GM23248 (cell line): Measurements from ENCODE around the gene MOXD1. TPM values are rescaled to one million over a fixed set of nuclear protein-coding genes. Genes with fewer than 3 reads are reported as not detected.

ENCODE experiments used
- DNase-seq: peaks from one replicate; pipeline ENCODE4 v3.0.0-alpha.2; 2015
- H2AFZ ChIP-seq: fragments of 200-600 bp; sonication (generic); 2 replicates; pipeline ENCODE4 v1.6.1; 2016; ENCODE audit warnings: antibody characterized with exemption
- H3F3A ChIP-seq: fragments of 200-600 bp; sonication (generic); 2 replicates; pipeline ENCODE4 v1.6.1; 2016; ENCODE audit warnings: mild to moderate bottlenecking, antibody characterized with exemption, mixed run types; ENCODE audit not compliant: insufficient read depth
- H3K27ac ChIP-seq: fragments of 200-600 bp; sonication (generic); 2 replicates; pipeline ENCODE4 v1.5.1; 2016; ENCODE audit warnings: mild to moderate bottlenecking
- H3K27me3 ChIP-seq: fragments of 200-600 bp; sonication (generic); replicated peaks from 2 replicates; pipeline ENCODE4 v1.6.1; 2016; ENCODE audit warnings: mild to moderate bottlenecking; ENCODE audit not compliant: insufficient read depth
- H3K36me3 ChIP-seq: fragments of 200-600 bp; sonication (generic); 2 replicates; pipeline ENCODE4 v1.6.1; 2016; ENCODE audit warnings: low read depth, mild to moderate bottlenecking
- H3K4me1 ChIP-seq: fragments of 200-600 bp; sonication (generic); 2 replicates; pipeline ENCODE4 v1.6.1; 2016; ENCODE audit warnings: mild to moderate bottlenecking; ENCODE audit not compliant: insufficient read depth
- H3K4me2 ChIP-seq: fragments of 200-600 bp; sonication (generic); one replicate; pipeline ENCODE4 v1.6.1; 2016; ENCODE audit warnings: mild to moderate bottlenecking; ENCODE audit not compliant: unreplicated experiment
- H3K4me3 ChIP-seq: fragments of 200-600 bp; sonication (generic); 2 replicates; pipeline ENCODE4 v1.5.1; 2016; ENCODE audit warnings: mild to moderate bottlenecking
- H3K79me2 ChIP-seq: fragments of 200-600 bp; sonication (generic); 2 replicates; pipeline ENCODE4 v1.6.1; 2016; ENCODE audit warnings: mild to moderate bottlenecking; ENCODE audit not compliant: insufficient read depth
- H3K9ac ChIP-seq: fragments of 200-600 bp; sonication (generic); 2 replicates; pipeline ENCODE4 v1.6.1; 2016; ENCODE audit warnings: mild to moderate bottlenecking
- H3K9me2 ChIP-seq: fragments of 200-600 bp; sonication (generic); 2 replicates; pipeline ENCODE4 v1.6.1; 2016; ENCODE audit warnings: mixed run types, mild to moderate bottlenecking, moderate library complexity; ENCODE audit not compliant: insufficient read depth
- H3K9me3 ChIP-seq: fragments of 200-600 bp; sonication (generic); one replicate; pipeline ENCODE4 v1.6.1; 2017; ENCODE audit warnings: low read depth
- H4K20me1 ChIP-seq: fragments of 200-600 bp; sonication (generic); 2 replicates; pipeline ENCODE4 v1.6.0; 2016; ENCODE audit not compliant: insufficient read depth
- EZH2 ChIP-seq: fragments of 200-600 bp; sonication (generic); IDR thresholded peaks from 2 replicates; pipeline ENCODE4 v1.6.1; 2018; ENCODE audit warnings: antibody characterized with exemption, mild to moderate bottlenecking; ENCODE audit not compliant: insufficient read depth, poor library complexity, severe bottlenecking
- EZH2phosphoT487 ChIP-seq: fragments of 200-600 bp; sonication (generic); IDR thresholded peaks from 2 replicates; pipeline ENCODE4 v1.6.1; 2018; ENCODE audit warnings: antibody characterized with exemption, moderate library complexity, mild to moderate bottlenecking, low read depth; ENCODE audit not compliant: insufficient read depth
- WGBS, 2 experiments: methylation state at CpG; one replicate each; pipeline ENCODE4 v1.1.6; 2015 to 2017; ENCODE audit warnings: low lambda C conversion rate in 2 of 2, low coverage in 1 of 2; ENCODE audit errors: missing lambda C conversion rate in 2 of 2; 5-methylcytosine and 5-hydroxymethylcytosine counted together
- in situ Hi-C: fragments of 300-500 bp; cut with MboI; formaldehyde crosslinking; loops from 2 replicates; pipeline ENCODE4 v1.15.0; 2020
- polyA plus RNA-seq: library from polyadenylated mRNA; unstranded; fragments of >200 nt; fragmentation: Nextera tagmentation; extraction: Ambion mirVana; gene quantifications from 2 replicates; pipeline ENCODE4 v1.2.1, GENCODE V29; 2016
- total RNA-seq: library from RNA; depleted of rRNA; stranded (reverse); fragments of >200 nt; shearing (Covaris generic); gene quantifications from 2 replicates; pipeline ENCODE4 v1.2.3, GENCODE V29; 2014

The MOXD1 gene
- total and polyA plus RNA-seq, 2 experiments from 2014 or later, result 528 to 557 TPM

DNA sequence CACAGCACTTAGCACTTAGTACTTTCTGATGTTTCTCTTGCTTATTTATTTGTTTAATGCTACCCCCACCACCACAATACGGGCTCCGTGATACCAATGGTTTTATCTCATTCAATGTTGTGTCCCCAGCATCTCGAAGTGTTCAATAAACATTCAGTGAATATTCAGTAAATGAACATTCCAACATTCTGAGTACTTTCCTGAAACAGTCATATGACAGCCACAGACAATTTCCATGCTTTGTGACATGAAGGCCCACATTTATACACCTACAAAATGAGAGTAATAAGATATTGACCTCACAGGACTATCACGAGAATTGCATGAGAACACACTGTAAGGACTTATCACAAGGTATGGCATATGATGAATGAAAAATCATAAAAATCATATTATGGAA, 10.8 kb downstream of the MOXD1 start:
- H3K9me3 ChIP-seq, result no peaks in the 10 kb centered on the region
- peaks cover 50% of the 10 kb centered on the region for H3K4me1 ChIP-seq
- no peaks in the 10 kb centered on the region for H3K9me2 ChIP-seq
- no peak for TF ChIP-seq EZH2
- no peak for TF ChIP-seq EZH2phosphoT487
- H2AFZ ChIP-seq, result no peak overlapping the region
- H4K20me1 ChIP-seq, result no peaks in the 10 kb centered on the region
- peaks cover 67% of the 10 kb centered on the region for H3F3A ChIP-seq
- 88 to 95% methylated on average over 4 of the region's 4 CpGs for WGBS, 2 experiments
- H3K4me3 ChIP-seq, result no peak overlapping the region
- H3K36me3 ChIP-seq, result peaks cover 13% of the 10 kb centered on the region; the same call in 1 of the 2 replicates
- peak overlapping the region; percentile 81 for H3K4me2 ChIP-seq
- no peaks in the 10 kb centered on the region for H3K27me3 ChIP-seq
- H3K79me2 ChIP-seq, result peaks cover 90% of the 10 kb centered on the region
- H3K27ac ChIP-seq, result peak overlapping the region; percentile 87
- H3K9ac ChIP-seq, result peak overlapping the region; percentile 66; the same call in 1 of the 2 replicates
- no peak for DNase-seq
- in situ Hi-C loops, result no loop called here

GRCh38 chr6:132390017-132390416, 11.3 kb downstream of the MOXD1 start:
- Histone ChIP-seq H3K4me2 (peak overlapping the region; percentile 9), H4K20me1 (no peaks in the 10 kb centered on the region), H3K36me3 (0 out of 2 replicates have a peak, but pooled peaks cover 8% of the 10 kb centered on the region), H3K4me1 (peaks cover 50% of the 10 kb centered on the region), H3K27me3 (no peaks in the 10 kb centered on the region), H3F3A (peaks cover 65% of the 10 kb centered on the region), H3K4me3 (no peak overlapping the region), H3K9ac (no peak overlapping the region), H2AFZ (no peak overlapping the region), H3K9me3 (no peaks in the 10 kb centered on the region), H3K79me2 (peaks cover 89% of the 10 kb centered on the region), H3K9me2 (no peaks in the 10 kb centered on the region), H3K27ac (peak overlapping the region; percentile 87)
- TF ChIP-seq EZH2phosphoT487 (no peak), EZH2 (no peak)
- in situ Hi-C loops, result no loop called here
- no peak for DNase-seq
- WGBS, 2 experiments, result 97 to 98% methylated on average over 4 of the region's 4 CpGs

GRCh38 chr6:132388291-132388690, 13.0 kb downstream of the MOXD1 start:
- H3K9me2 ChIP-seq, result no peaks in the 10 kb centered on the region
- H3K27me3 ChIP-seq, result no peaks in the 10 kb centered on the region
- no peak overlapping the region for H3K4me2 ChIP-seq
- in situ Hi-C loops, result no loop called here
- 61 to 66% methylated on average over 3 of the region's 3 CpGs for WGBS, 2 experiments
- H3K9ac ChIP-seq, result no peak overlapping the region
- H3K27ac ChIP-seq, result peak overlapping the region; percentile 6; the same call in 1 of the 2 replicates
- H3F3A ChIP-seq, result peaks cover 49% of the 10 kb centered on the region
- H4K20me1 ChIP-seq, result no peaks in the 10 kb centered on the region
- H3K36me3 ChIP-seq, result peaks cover 6% of the 10 kb centered on the region
- DNase-seq, result peak; percentile 37
- H3K4me3 ChIP-seq, result no peak overlapping the region
- H2AFZ ChIP-seq, result no peak overlapping the region
- no peak for TF ChIP-seq EZH2phosphoT487
- peaks cover 89% of the 10 kb centered on the region for H3K79me2 ChIP-seq
- no peaks in the 10 kb centered on the region for H3K9me3 ChIP-seq
- H3K4me1 ChIP-seq, result peaks cover 48% of the 10 kb centered on the region

GRCh38 chr6:132382630-132383175, 18.6 kb downstream of the MOXD1 start:
- H3K4me2 ChIP-seq, result no peak overlapping the region
- no peak for DNase-seq
- H3K9ac ChIP-seq, result no peak overlapping the region
- TF ChIP-seq EZH2phosphoT487 (no peak), EZH2 (no peak)
- no peaks in the 10 kb centered on the region for H3K9me3 ChIP-seq
- in situ Hi-C loops, result no loop called here
- no peaks in the 10 kb centered on the region for H3K27me3 ChIP-seq
- 66 to 69% methylated on average over 3 of the region's 3 CpGs for WGBS, 2 experiments
- H3K27ac ChIP-seq, result no peak overlapping the region
- no peak overlapping the region for H2AFZ ChIP-seq
- peaks cover 5% of the 10 kb centered on the region for H3K36me3 ChIP-seq
- no peaks in the 10 kb centered on the region for H4K20me1 ChIP-seq
- H3K4me3 ChIP-seq, result no peak overlapping the region
- H3K79me2 ChIP-seq, result peaks cover 96% of the 10 kb centered on the region
- no peaks in the 10 kb centered on the region for H3K9me2 ChIP-seq
- H3K4me1 ChIP-seq, result peaks cover 13% of the 10 kb centered on the region
- peaks cover 9% of the 10 kb centered on the region; the same call in 1 of the 2 replicates for H3F3A ChIP-seq

GRCh38 chr6:132381381-132381780, 19.9 kb downstream of the MOXD1 start:
- Histone ChIP-seq H3K9me3 (no peaks in the 10 kb centered on the region), H3K36me3 (peaks cover 5% of the 10 kb centered on the region), H3K79me2 (peaks cover 94% of the 10 kb centered on the region), H3K4me2 (no peak overlapping the region), H3K9me2 (no peaks in the 10 kb centered on the region), H3F3A (peaks cover 15% of the 10 kb centered on the region; the same call in 1 of the 2 replicates), H3K27me3 (no peaks in the 10 kb centered on the region), H3K4me1 (peaks cover 13% of the 10 kb centered on the region), H3K9ac (no peak overlapping the region), H2AFZ (no peak overlapping the region), H3K4me3 (no peak overlapping the region), H4K20me1 (no peaks in the 10 kb centered on the region), H3K27ac (no peak overlapping the region)
- WGBS, 2 experiments, result 56 to 64% methylated on average over 1 of the region's 1 CpG
- DNase-seq, result no peak
- in situ Hi-C loops, result no loop called here
- TF ChIP-seq EZH2phosphoT487, result no peak
- no peak for TF ChIP-seq EZH2
